Right lobe of liver (tissue), 6 donors: ENCODE data around the gene THAP7. TPM values are rescaled to one million over a fixed set of nuclear protein-coding genes. Genes with fewer than 3 reads are reported as not detected.
"Not testable (repeated sequence)": the region's sequence is repeated elsewhere in the genome, so short reads cannot be mapped to it uniquely, and the experiment has no call there.

Experiments used
- ATAC-seq, 4 donors: fragments of 200-7000 bp; cut with Tn5 transposase; one replicate each; pipeline ENCODE4 v1.9.1; 2020; ENCODE audit warnings: mild to moderate bottlenecking in 4 of 4, moderate library complexity in 4 of 4
- DNase-seq, 3 donors: peaks; one replicate each; pipeline ENCODE4 v3.0.0-alpha.2; 2020
- H3K27ac ChIP-seq, 3 donors: fragments of 200-600 bp; one replicate each; pipeline ENCODE4 v1.8.0; 2022
- H3K27me3 ChIP-seq, 2 donors: fragments of 200-600 bp; one replicate each; pipeline ENCODE4 v1.8.0; 2022
- H3K36me3 ChIP-seq, 4 donors: fragments of 200-600 bp; sonication (generic) in 1 of 4; one replicate each; pipeline versions ENCODE4 v1.5.1 to v1.8.0; 2017 to 2022; ENCODE audit warnings: control low read depth in 1 of 4
- H3K4me1 ChIP-seq, 4 donors: fragments of 200-600 bp; sonication (generic) in 1 of 4; one replicate each; pipeline versions ENCODE4 v1.5.1 to v1.8.0; 2017 to 2022; ENCODE audit warnings: control low read depth in 1 of 4
- H3K4me3 ChIP-seq, 3 donors: fragments of 200-600 bp; one replicate each; pipeline ENCODE4 v1.8.0; 2022
- H3K9me3 ChIP-seq, 4 donors: fragments of 200-600 bp; sonication (generic) in 1 of 4; one replicate each; pipeline versions ENCODE4 v1.5.1 to v1.8.0; 2017 to 2022; ENCODE audit warnings: control low read depth in 1 of 4
- POLR2A ChIP-seq: fragments of 450-650 bp; IDR thresholded peaks from one replicate; pipeline ENCODE4 v1.6.1; 2017; ENCODE audit warnings: antibody characterized with exemption, mild to moderate bottlenecking
- WGBS: methylation state at CpG from one replicate; pipeline ENCODE4 v1.1.6; 2018; ENCODE audit warnings: low coverage, low lambda C conversion rate; ENCODE audit not compliant: insufficient coverage; ENCODE audit errors: missing lambda C conversion rate; 5-methylcytosine and 5-hydroxymethylcytosine counted together
- intact Hi-C, 2 donors: fragments of 100-400 bp; cut with DNase I; formaldehyde crosslinking; loops; one replicate each; pipeline versions ENCODE4 v1.11.2 to v1.14.1; 2022
- long read RNA-seq: library from polyadenylated mRNA; unstranded; transcript quantifications from one replicate; pipeline ENCODE4 v2.0.0, GENCODE V29; 2019
- total RNA-seq, 6 experiments: library from RNA; depleted of rRNA in 2 of 6; stranded (reverse); fragments of >200 nt in 2 of 6; fragmentation: NEBNext Ultra II Directional in 3 of 6; extraction: Animal tissue kit (Norgen Biotek cat#: 25700) in 3 of 6; gene quantifications; one replicate each; pipeline versions ENCODE4 v1.1.0 to v1.2.4, GENCODE V29; 2016 to 2023
- TF ChIP-seq, protein P1 (sequence below), 4 donors: fragments of 200-600 bp in 3 of 4; fragments of 450-650 bp in 1 of 4; IDR thresholded peaks; one replicate each; pipeline versions ENCODE4 v1.5.1 to v1.8.0; 2016 to 2022; ENCODE audit warnings: antibody characterized with exemption in 4 of 4, mild to moderate bottlenecking in 2 of 4
- donor health status: DM: no; HTN: yes; CAD: no.
- donor health status: DM: no; HTN: no; CAD: no.
- donor health status: DM: no; HTN: no; CAD: no.
- donor health status: DM: no; HTN: yes; CAD: no.
- donor health status: DM: no; HTN: yes; CAD: no.

THAP7 gene, protein sequence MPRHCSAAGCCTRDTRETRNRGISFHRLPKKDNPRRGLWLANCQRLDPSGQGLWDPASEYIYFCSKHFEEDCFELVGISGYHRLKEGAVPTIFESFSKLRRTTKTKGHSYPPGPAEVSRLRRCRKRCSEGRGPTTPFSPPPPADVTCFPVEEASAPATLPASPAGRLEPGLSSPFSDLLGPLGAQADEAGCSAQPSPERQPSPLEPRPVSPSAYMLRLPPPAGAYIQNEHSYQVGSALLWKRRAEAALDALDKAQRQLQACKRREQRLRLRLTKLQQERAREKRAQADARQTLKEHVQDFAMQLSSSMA
- 10 to 100 TPM in 5 of 6 experiments, 1 to 10 TPM in 1; 9.3 to 32.5 (median 15.6) TPM for total RNA-seq
- long read RNA-seq, partial matches to known transcripts, result 0 of 5 reads
- long read RNA-seq, other reads (novel, unspliced or antisense), result 1 of 5 reads

DNA sequence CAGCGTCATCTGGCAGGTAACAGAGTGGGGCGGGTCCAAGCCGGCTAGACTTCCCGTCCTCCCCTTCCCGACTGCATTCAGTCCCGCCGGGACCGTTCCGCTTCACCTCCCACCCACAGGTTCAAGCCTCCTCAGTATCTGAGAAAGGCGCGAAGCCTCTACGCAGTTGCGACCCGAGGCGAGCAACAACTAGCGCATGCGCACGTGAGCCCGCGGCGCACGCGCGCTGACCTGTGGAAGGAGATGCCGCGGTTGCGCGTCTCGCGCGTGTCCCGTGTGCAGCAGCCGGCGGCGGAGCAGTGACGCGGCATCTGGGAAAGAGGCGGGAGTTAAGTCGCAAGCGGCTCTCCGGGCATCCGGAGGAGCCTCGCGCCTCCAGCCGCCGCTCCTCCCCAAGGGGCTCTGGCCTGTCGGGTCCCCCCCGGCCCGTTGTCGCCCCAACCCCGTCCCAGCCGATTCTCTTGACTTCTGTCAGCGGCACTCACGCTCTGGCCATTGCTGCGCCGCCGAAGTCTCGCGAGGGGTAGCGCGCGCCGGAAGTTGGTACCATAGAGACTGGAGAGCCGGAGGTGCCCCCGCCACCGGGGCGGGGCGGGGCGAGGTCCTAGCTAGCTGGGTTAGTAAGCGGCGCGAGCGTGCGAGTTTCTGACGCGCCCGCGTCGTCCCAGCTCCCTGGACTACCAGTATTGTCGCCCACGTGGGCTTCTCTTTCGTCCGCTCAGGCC lies at the start of gene THAP7:
Gene THAP7, minus strand, starts transcription at position 518 of the 725 bp plus-strand sequence. Its CDS starts 207 bp downstream, at position 311.
- intact Hi-C loops, result no loop called here
- peak; percentile 97 to 98 (median 98) for DNase-seq
- Histone ChIP-seq H3K9me3 (no peaks in the 10 kb centered on the region), H3K4me3 (peak within 1 kb of the TSS; percentile 54 to 84 (median 76)), H3K36me3 (peaks cover 0 to 21% (median 2%) of the 10 kb centered on the region in 4 donors), H3K4me1 (peaks cover 0 to 24% (median 7%) of the 10 kb centered on the region in 4 donors), H3K27me3 (no peaks in the 10 kb centered on the region), H3K27ac (peak within 1 kb of the TSS; percentile 90 to 97 (median 96))
- TF ChIP-seq POLR2A, result peak; percentile 84
- TF ChIP-seq, protein P1, sequence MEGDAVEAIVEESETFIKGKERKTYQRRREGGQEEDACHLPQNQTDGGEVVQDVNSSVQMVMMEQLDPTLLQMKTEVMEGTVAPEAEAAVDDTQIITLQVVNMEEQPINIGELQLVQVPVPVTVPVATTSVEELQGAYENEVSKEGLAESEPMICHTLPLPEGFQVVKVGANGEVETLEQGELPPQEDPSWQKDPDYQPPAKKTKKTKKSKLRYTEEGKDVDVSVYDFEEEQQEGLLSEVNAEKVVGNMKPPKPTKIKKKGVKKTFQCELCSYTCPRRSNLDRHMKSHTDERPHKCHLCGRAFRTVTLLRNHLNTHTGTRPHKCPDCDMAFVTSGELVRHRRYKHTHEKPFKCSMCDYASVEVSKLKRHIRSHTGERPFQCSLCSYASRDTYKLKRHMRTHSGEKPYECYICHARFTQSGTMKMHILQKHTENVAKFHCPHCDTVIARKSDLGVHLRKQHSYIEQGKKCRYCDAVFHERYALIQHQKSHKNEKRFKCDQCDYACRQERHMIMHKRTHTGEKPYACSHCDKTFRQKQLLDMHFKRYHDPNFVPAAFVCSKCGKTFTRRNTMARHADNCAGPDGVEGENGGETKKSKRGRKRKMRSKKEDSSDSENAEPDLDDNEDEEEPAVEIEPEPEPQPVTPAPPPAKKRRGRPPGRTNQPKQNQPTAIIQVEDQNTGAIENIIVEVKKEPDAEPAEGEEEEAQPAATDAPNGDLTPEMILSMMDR (IDR thresholded peaks at IDR 0.05), result no peak
- 0% methylated on average over 2 of the region's 83 CpGs for WGBS
- peak; percentile 92 to 95 (median 94) for ATAC-seq

DNA sequence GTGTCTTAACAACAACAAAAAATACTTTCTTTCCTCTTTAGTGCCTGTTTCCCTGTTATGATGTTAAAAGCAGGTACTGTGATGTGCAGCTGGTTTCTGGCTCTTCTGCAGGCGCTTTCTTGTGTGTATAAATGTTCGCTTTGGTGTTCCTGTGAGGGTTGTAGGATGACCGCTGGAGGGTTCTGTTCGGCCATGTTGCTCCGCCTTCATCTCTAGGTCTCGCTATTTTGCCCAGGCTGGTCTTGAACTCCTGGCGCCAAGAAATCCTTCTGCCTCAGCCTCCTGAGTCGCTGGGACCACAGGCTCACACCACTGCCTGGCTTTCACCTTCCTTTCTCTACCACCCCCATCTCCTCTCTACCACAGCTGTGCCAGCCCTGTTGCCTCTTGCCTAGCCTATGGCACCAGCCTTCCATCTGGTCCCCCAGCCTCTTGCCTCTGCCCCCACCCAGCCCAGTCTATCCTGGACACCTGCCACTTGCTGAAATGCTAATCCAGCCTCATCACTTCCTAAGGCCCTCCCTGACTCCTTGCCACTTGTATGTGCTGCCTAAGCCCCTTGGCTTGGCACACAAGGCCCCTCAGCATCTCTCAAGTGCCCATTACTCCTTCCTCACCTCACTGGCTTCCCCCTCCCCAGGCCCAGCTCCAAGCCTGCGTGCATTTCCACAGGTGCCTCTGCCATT lies 49.4 kb upstream of the THAP7 start:
- DNase-seq (no peak), ATAC-seq (no peak)
- WGBS, result 32% methylated on average over 2 of the region's 9 CpGs
- Histone ChIP-seq H3K4me1 (no peaks in the 10 kb centered on the region), H3K36me3 (no peaks in the 10 kb centered on the region), H3K27ac (no peak overlapping the region), H3K27me3 (no peaks in the 10 kb centered on the region), H3K4me3 (no peak overlapping the region), H3K9me3 (no peaks in the 10 kb centered on the region)
- intact Hi-C loops, result no loop called here
- TF ChIP-seq, protein P1 (IDR thresholded peaks at IDR 0.05), result no peak
- no peak for TF ChIP-seq POLR2A

DNA sequence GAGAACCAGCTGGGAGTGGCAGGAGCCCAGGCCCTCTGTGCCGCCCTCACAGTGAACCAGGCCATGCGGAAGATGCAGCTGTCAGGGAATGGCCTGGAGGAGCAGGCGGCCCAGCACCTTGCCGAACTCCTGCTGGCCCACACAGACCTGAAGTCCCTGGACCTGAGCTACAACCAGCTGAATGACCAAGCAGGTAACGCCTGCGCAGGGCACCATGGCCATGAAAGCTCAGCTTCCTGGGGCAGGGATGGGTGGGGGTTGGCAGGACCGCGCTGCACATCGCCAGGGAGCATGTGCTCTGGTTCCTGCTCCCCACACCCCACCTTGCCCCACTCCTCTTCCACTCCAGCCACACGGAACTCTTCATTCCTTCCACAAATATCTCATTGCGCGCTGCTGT lies 47.0 kb upstream of the THAP7 start:
- H3K27me3 ChIP-seq, H3K4me1 ChIP-seq, intact Hi-C loops, H3K27ac ChIP-seq, DNase-seq, H3K4me3 ChIP-seq, H3K9me3 ChIP-seq, H3K36me3 ChIP-seq: not testable (repeated sequence)
- ATAC-seq, result peak in 1 of 4 donors; percentile 7
- whole genome bisulfite sequencing, result 92% methylated on average over 2 of the region's 12 CpGs

DNA sequence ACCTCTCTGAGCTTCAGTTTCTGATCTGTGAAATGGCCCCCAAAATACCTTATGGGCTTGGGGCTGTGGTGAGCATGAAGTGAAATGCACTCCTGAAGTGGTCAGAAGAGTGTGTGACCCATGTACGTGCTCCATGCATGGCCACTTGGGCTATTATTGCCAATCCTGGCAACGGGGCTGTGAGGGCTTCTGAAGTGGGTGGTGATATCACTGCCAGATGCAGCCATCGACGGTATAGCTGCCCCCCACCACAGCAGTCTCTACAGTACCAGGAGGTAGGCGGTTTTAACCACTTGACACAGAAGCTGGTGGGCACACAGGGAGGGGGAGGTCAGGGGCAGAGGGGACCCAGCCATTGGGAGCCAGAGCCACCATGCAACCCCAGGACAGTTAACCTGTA lies 46.5 kb upstream of the THAP7 start:
- H3K4me3 ChIP-seq, H3K36me3 ChIP-seq, H3K9me3 ChIP-seq, H3K27ac ChIP-seq, H3K27me3 ChIP-seq, intact Hi-C loops, DNase-seq, H3K4me1 ChIP-seq, ATAC-seq: not testable (repeated sequence)
- WGBS, result 80% methylated on average over 1 of the region's 5 CpGs

DNA sequence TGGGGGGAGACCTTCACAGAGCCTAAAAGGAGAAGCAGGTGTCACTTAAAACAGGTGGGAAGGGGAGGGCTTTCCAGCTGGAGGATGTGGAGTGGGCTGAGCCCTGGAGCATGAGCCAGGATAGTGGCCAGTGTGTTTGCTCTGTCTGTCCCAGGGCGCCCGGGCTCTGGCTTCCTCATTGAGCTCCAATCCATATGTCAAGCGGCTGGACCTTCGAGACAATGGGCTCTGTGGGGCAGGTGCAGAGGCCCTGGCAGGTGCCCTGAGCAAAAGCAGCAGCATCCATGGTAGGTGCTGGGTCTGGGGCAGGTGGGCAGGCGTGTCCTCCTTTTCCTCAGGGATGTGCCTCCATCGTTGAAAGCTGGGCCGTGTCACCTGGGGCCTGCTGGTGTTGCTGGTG lies 45.8 kb upstream of the THAP7 start:
- DNase-seq (no peak), ATAC-seq (no peak)
- TF ChIP-seq, protein P1 (IDR thresholded peaks at IDR 0.05), result no peak
- TF ChIP-seq POLR2A, result no peak
- intact Hi-C loops, result no loop called here
- no peaks in the 10 kb centered on the region for H3K9me3 ChIP-seq
- H3K36me3 ChIP-seq, result no peaks in the 10 kb centered on the region
- no CpG with 5 or more reads among the region's 7 CpGs for WGBS
- H3K27me3 ChIP-seq, result no peaks in the 10 kb centered on the region
- no peak overlapping the region for H3K27ac ChIP-seq
- H3K4me1 ChIP-seq, result peaks cover 0 to 4% (median 0%) of the 10 kb centered on the region in 4 donors
- H3K4me3 ChIP-seq, result no peak overlapping the region
